ENCODE results near the gene EGFR.

DNA sequence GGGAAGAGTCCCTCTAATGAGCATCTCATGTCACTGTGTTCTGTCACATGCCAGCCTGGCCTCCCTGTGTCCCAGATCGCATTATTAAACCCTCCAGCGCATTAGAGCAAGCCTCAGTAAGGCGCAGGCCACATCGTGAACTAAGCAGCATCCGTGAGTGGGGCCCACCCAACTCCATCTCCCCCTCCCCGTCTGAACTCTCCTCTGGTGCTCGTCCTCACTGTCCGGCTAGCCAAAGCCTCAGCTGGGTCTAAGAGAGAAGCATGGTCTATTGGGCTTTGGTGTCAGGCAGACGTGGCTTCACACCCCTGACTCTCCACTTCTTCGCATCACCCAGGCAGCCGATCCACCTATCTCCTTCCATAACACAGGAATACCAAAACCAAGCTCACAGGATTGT, 181.6 kb downstream of the EGFR start:
- TF ChIP-seq, protein P1, sequence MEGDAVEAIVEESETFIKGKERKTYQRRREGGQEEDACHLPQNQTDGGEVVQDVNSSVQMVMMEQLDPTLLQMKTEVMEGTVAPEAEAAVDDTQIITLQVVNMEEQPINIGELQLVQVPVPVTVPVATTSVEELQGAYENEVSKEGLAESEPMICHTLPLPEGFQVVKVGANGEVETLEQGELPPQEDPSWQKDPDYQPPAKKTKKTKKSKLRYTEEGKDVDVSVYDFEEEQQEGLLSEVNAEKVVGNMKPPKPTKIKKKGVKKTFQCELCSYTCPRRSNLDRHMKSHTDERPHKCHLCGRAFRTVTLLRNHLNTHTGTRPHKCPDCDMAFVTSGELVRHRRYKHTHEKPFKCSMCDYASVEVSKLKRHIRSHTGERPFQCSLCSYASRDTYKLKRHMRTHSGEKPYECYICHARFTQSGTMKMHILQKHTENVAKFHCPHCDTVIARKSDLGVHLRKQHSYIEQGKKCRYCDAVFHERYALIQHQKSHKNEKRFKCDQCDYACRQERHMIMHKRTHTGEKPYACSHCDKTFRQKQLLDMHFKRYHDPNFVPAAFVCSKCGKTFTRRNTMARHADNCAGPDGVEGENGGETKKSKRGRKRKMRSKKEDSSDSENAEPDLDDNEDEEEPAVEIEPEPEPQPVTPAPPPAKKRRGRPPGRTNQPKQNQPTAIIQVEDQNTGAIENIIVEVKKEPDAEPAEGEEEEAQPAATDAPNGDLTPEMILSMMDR (IDR thresholded peaks at IDR 0.05; ENCODE audit: low read depth, low read length, poor library complexity, severe bottlenecking), result no peak
- TF ChIP-seq EZH2phosphoT487 (IDR thresholded peaks at IDR 0.05; ENCODE audit: borderline replicate concordance, low read length), result no peak
